GM19438 (cell line): ENCODE results near the gene C12orf57.
"Not testable (repeated sequence)": the region's sequence is repeated elsewhere in the genome, so short reads cannot be mapped to it uniquely, and the experiment has no call there.

Source experiments
- ATAC-seq: cut with Tn5 transposase; IDR thresholded peaks from one replicate; pipeline ENCODE4 v1.9.1; 2021; ENCODE audit warnings: low read depth; ENCODE audit not compliant: unreplicated experiment

The C12orf57 gene

GRCh38 chr12:6943722-6944380 is at the start of gene C12orf57, which contains the start of gene RNU7-1:
Gene C12orf57 (plus strand): TSS chr12:6944022. CDS start chr12:6944122, 100 bp downstream.
Gene RNU7-1 (plus strand): TSS chr12:6943816.
- peak; percentile 33 for ATAC-seq

- ATAC-seq: no peak
These were observed 49.5 kb upstream of the C12orf57 start for GRCh38 chr12:6894321-6894720.

- no peak for ATAC-seq
These were observed 46.9 kb upstream of the C12orf57 start for GRCh38 chr12:6896846-6897435.

- no peak for ATAC-seq
These were observed 44.4 kb upstream of the C12orf57 start for GRCh38 chr12:6899427-6899826.

DNA sequence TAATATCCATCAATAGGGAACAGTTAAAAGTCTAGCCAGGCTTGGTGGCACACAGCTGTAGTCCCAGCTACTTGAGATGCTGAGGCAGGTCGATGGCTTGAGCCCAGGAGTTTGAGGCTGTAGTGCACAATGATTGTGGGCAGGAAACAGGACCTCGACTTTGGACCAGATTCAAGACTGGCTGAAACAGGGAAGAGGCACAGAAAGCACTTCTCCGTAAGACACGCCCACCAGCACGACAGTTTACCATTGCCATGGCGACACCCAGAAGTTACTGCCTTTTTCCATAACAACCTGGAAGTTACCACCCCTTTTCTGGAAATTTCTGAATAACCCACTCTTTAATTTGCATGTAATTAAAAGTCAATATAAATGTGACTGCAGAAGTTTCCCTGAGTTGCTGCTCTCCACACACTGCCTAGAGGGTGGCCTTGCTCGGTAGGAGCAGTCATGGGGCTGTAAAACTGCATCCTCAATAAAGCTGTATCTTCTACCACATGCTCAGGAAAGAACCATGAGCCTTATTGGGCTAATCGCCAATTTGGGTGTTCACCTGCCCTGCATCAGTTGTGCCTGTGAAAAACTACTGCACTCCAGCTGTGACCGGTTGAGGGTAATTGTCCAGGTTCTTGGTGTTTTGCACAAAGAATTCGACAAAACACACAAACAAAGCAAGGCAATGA is 43.8 kb upstream of the C12orf57 start:
- ATAC-seq: no peak

DNA sequence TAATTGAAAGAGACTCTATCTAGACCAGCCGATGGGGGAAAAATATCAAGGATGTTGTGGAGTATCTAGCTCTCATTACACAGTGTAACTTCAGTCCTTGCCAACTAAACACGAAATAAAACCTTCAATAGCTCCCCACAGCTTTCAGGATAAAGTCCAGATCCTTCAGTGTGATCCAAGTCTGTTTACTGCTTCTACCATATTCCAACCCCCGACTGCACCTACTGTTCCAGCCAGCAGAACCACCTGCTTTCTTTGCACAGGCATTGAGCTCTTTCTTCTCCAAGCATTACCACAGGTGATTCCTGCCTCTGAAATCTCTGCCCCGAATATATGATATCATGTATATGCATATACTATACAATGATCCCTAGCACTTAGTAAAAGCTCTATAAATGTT is 41.4 kb upstream of the C12orf57 start:
- no peak for ATAC-seq

GRCh38 chr12:6903722-6904121 is 40.1 kb upstream of the C12orf57 start:
- ATAC-seq: no peak

- peak; percentile 96 for ATAC-seq
These were observed 39.2 kb upstream of the C12orf57 start, which contains the start of gene LRRC23 for GRCh38 chr12:6904280-6905276. Gene LRRC23 (plus strand): TSS chr12:6904822. CDS start chr12:6905634, 812 bp downstream.

DNA sequence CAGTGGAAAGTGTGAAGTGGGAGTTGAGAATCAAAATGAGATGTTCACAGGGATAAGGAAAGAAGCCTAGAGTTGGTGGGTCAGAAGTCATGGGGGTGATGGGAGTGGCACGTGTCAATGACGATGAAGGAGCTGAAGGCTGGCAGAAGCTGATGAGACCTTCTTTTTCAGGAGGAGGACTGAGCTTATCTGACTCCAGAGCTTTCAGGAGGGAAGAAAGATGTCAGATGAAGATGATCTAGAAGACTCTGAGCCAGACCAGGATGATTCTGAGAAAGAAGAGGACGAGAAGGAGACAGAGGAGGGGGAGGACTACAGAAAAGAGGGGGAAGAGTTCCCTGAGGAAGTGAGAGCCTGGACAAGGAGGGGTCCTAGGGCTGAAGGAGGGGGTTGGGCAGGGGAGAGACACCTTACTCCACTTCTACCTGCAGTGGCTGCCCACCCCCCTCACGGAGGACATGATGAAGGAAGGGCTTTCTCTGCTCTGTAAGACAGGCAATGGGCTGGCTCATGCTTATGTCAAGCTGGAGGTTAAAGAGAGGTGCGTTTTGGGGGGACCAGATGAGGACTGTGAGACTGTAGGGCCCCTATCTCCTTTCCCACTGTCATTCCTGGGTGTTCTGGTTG is 38.3 kb upstream of the C12orf57 start:
- no peak for ATAC-seq

GRCh38 chr12:6908141-6908540 is 35.7 kb upstream of the C12orf57 start:
- not testable (repeated sequence) for ATAC-seq

- ATAC-seq: no peak
These were observed 34.2 kb upstream of the C12orf57 start for GRCh38 chr12:6909421-6910145.

DNA sequence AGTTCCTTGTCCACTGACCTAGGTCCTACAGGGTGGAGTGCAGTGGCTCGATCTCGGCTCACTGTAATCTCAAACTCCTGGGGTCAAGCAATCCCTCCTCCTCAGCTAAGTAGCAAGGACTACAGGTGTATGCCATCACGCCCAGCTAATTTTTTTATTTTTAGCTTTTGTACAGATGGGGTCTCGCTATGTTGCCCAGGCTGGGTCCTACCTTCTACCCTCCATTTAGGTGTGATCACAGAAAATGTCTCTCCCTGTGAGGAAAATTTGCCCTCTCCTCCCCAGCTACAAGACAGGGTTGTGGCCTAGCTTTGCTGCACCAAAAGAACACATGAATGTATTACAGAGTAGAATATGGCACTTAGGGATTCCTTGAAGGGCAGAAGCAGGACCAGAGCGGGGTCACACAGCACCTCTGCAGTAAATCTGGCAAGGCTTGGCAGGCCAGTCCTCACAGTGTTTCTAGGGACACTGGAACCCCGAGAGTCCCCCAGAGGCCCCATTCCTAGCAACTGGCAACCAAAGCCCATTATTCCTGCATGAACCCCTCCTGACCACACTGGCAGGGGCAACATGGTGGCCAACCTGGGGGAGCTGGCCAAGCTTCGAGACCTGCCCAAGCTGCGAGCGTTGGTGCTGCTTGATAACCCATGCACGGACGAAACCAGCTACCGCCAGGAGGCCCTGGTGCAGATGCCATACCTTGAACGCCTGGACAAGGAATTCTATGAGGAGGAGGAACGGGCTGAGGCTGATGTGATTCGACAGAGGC is 31.5 kb upstream of the C12orf57 start:
- no peak for ATAC-seq

- ATAC-seq: peak; percentile 86
These were observed 29.4 kb upstream of the C12orf57 start, which contains the start of gene ENO2 for GRCh38 chr12:6914246-6914946. Gene ENO2 (plus strand): TSS chr12:6914580. CDS start chr12:6915833, 1,253 bp downstream.

GRCh38 chr12:6914947-6915788 is 28.7 kb upstream of the C12orf57 start:
- peak; percentile 13 for ATAC-seq

DNA sequence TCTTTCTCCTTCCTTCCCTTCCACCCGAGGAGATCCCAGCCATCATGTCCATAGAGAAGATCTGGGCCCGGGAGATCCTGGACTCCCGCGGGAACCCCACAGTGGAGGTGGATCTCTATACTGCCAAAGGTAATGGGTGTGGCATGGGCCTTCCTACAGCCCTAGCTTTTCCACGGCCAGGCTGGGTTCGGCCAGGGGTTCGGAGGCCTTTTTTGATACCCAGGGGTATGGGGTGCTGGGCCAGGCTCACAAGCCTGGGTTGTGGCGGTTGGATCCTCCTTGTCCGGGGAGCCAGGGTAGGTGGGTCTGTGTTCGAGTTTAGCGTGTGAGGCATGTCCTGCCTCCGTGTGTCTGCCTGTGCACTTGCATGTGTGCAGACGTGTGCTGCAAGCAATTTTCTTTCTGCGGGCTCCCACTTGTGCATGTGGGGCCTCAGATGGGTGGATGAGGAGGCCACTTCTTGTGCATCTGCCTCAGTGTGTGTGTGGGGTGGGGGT is 28.0 kb upstream of the C12orf57 start:
- no peak for ATAC-seq

- ATAC-seq: no peak
These were observed 27.2 kb upstream of the C12orf57 start for GRCh38 chr12:6916426-6917200.
